ENCODE measurements around the gene SUGCT. TPM values are rescaled to one million over a fixed set of nuclear protein-coding genes. Genes with fewer than 3 reads are reported as not detected.

SUGCT gene
- total and polyA plus RNA-seq, 2 of the 13 experiments (the other 11 are each of a cell fraction or from before 2014, with no cell fraction given) = 10.1 to 22.2 TPM

- H3K27me3 ChIP-seq (ENCODE audit: control insufficient read depth in 1 of 2, insufficient read depth in 2 of 2, low read length in 2 of 2) = no peaks in the 10 kb centered on the region
- no peaks in the 10 kb centered on the region for H3K36me3 ChIP-seq (replicated peaks in 1 of 2; ENCODE audit: control insufficient read depth in 1 of 2, insufficient read depth in 2 of 2, low read length in 2 of 2)
- intact Hi-C loops (cut with micrococcal nuclease; ENCODE audit: unreplicated experiment) (no loop called here), in situ Hi-C loops (cut with HindIII; ENCODE audit: extremely low pct_ligation_motif_present, low pct_unique_long_range_greater_than_20kb) (no loop called here)
- FAIRE-seq (no peak), DNase-seq (ENCODE audit: low spot score) (no peak), ATAC-seq (no peak)
- no peak overlapping the region for H3K4me3 ChIP-seq (replicated peaks in 1 of 3; ENCODE audit: insufficient read depth in 1 of 3, low read depth in 2 of 3, low read length in 3 of 3)
- H2AFZ ChIP-seq (ENCODE audit: low read length) = no peak overlapping the region
- H3K4me2 ChIP-seq (ENCODE audit: low read depth, low read length) = no peak overlapping the region
- H3K79me2 ChIP-seq (ENCODE audit: insufficient read depth, low read length) = no peaks in the 10 kb centered on the region
- WGBS (ENCODE audit: low lambda C conversion rate) = 100% methylated on average over 2 of the region's 2 CpGs
- no TSS peak for BruUV-seq (replicated peaks)
- H4K20me1 ChIP-seq (ENCODE audit: insufficient read depth, low read length) = no peaks in the 10 kb centered on the region
- ChIA-PET POLR2A (no interaction called here), CTCF (ENCODE audit: low intra/inter-chr PET ratio, low total read pairs) (no interaction called here)
- H3K9ac ChIP-seq (ENCODE audit: insufficient read depth, low read depth, low read length) = no peak overlapping the region
- TF ChIP-seq ZNF253 (CRISPR knock-in tag; IDR thresholded peaks at IDR 0.05; ENCODE audit: borderline replicate concordance) (no peak), RBM22 (optimal IDR thresholded peaks at IDR 0.05; ENCODE audit: low read length) (no peak), SMC3 (IDR thresholded peaks at IDR 0.05; ENCODE audit: low read length) (no peak), ZNF616 (CRISPR knock-in tag; IDR thresholded peaks at IDR 0.05; ENCODE audit: low read depth) (no peak), E2F1 (CRISPR knock-in tag; IDR thresholded peaks at IDR 0.05) (no peak), MIXL1 (CRISPR knock-in tag; IDR thresholded peaks at IDR 0.05) (no peak), KAT2B (IDR thresholded peaks at IDR 0.05; ENCODE audit: borderline replicate concordance, low read depth, low read length) (no peak), CHD2 (IDR thresholded peaks at IDR 0.05; ENCODE audit: low read depth, low read length) (no peak)
- H3K27ac ChIP-seq (ENCODE audit: extremely low read length, insufficient read depth, low read length) = no peak overlapping the region
- H3K4me1 ChIP-seq (ENCODE audit: insufficient read depth, low read length) = no peaks in the 10 kb centered on the region
- no peaks in the 10 kb centered on the region for H3K9me3 ChIP-seq (ENCODE audit: low read length)
Measured at GRCh38 chr7:40315277-40315676, 180.5 kb downstream of the SUGCT start.

- H3K4me3 ChIP-seq (replicated peaks in 1 of 3; ENCODE audit: insufficient read depth in 1 of 3, low read depth in 2 of 3, low read length in 3 of 3) = no peak overlapping the region
- ChIA-PET CTCF (ENCODE audit: low intra/inter-chr PET ratio, low total read pairs) (no interaction called here), POLR2A (no interaction called here)
- H3K9me3 ChIP-seq (ENCODE audit: low read length) = no peaks in the 10 kb centered on the region
- H3K79me2 ChIP-seq (ENCODE audit: insufficient read depth, low read length) = no peaks in the 10 kb centered on the region
- H4K20me1 ChIP-seq (ENCODE audit: insufficient read depth, low read length) = no peaks in the 10 kb centered on the region
- no TSS peak for BruUV-seq (replicated peaks)
- no peak for ATAC-seq
- H3K4me2 ChIP-seq (ENCODE audit: low read depth, low read length) = no peak overlapping the region
- H3K4me1 ChIP-seq (ENCODE audit: insufficient read depth, low read length) = no peaks in the 10 kb centered on the region
- H2AFZ ChIP-seq (ENCODE audit: low read length) = no peak overlapping the region
- no peak for FAIRE-seq
- in situ Hi-C loops (cut with HindIII; ENCODE audit: extremely low pct_ligation_motif_present, low pct_unique_long_range_greater_than_20kb) = no loop called here
- no peak for DNase-seq (ENCODE audit: low spot score)
- H3K27me3 ChIP-seq (ENCODE audit: control insufficient read depth in 1 of 2, insufficient read depth in 2 of 2, low read length in 2 of 2) = no peaks in the 10 kb centered on the region
- intact Hi-C loops (cut with micrococcal nuclease; ENCODE audit: unreplicated experiment) = no loop called here
- no peak overlapping the region for H3K27ac ChIP-seq (ENCODE audit: extremely low read length, insufficient read depth, low read length)
- 80% methylated on average over 3 of the region's 3 CpGs for WGBS (ENCODE audit: low lambda C conversion rate)
- H3K36me3 ChIP-seq (replicated peaks in 1 of 2; ENCODE audit: control insufficient read depth in 1 of 2, insufficient read depth in 2 of 2, low read length in 2 of 2) = no peaks in the 10 kb centered on the region
- no peak overlapping the region for H3K9ac ChIP-seq (ENCODE audit: insufficient read depth, low read depth, low read length)
- TF ChIP-seq DR1 (CRISPR knock-in tag; IDR thresholded peaks at IDR 0.05) = no peak
- no peak for TF ChIP-seq HNF1B (CRISPR knock-in tag; IDR thresholded peaks at IDR 0.05)
- TF ChIP-seq FOXK1 (CRISPR knock-in tag; IDR thresholded peaks at IDR 0.05; ENCODE audit: borderline replicate concordance, low read depth) = no peak
- no peak for TF ChIP-seq ZNF232 (CRISPR knock-in tag; IDR thresholded peaks at IDR 0.05; ENCODE audit: borderline replicate concordance)
- no peak for TF ChIP-seq TCF12 (IDR thresholded peaks at IDR 0.05)
- no peak for TF ChIP-seq TCF12 (CRISPR knock-in tag; IDR thresholded peaks at IDR 0.05)
- no peak for TF ChIP-seq BCL3 (CRISPR knock-in tag; IDR thresholded peaks at IDR 0.05)
- no peak for TF ChIP-seq IKZF1 (IDR thresholded peaks at IDR 0.05)
Measured at GRCh38 chr7:40316176-40316575, 181.4 kb downstream of the SUGCT start.
